Ectodermal cell (in vitro differentiated cells): ENCODE results near the gene PPP1CA.

Experiments
- H3K27ac ChIP-seq: 2 replicates; pipeline ENCODE4 v1.7.0; 2013; ENCODE audit warnings: mild to moderate bottlenecking, low read depth, low read length; ENCODE audit not compliant: insufficient read depth, poor library complexity, severe bottlenecking
- H3K27me3 ChIP-seq: 2 replicates; pipeline ENCODE4 v1.7.0; 2013; ENCODE audit warnings: mild to moderate bottlenecking, low read length; ENCODE audit not compliant: insufficient read depth, control insufficient read depth, poor library complexity, severe bottlenecking
- H3K36me3 ChIP-seq: one replicate; pipeline ENCODE4 v1.7.0; 2013; ENCODE audit warnings: low read length; ENCODE audit not compliant: control insufficient read depth, insufficient read depth
- H3K4me1 ChIP-seq: one replicate; pipeline ENCODE4 v1.7.0; 2013; ENCODE audit warnings: low read length; ENCODE audit not compliant: control insufficient read depth, insufficient read depth
- H3K4me3 ChIP-seq: 2 replicates; pipeline ENCODE4 v1.7.0; 2013; ENCODE audit warnings: low read depth, low read length, control low read depth; ENCODE audit not compliant: insufficient read depth
- H3K9me3 ChIP-seq: 2 replicates; pipeline ENCODE4 v1.7.0; 2013; ENCODE audit warnings: mild to moderate bottlenecking, low read length, moderate library complexity; ENCODE audit not compliant: control insufficient read depth
- WGBS, 2 experiments: methylation state at CpG; one replicate each; pipeline ENCODE4 v1.1.7; 2013; ENCODE audit warnings: missing lambda C conversion rate in 2 of 2; 5-methylcytosine and 5-hydroxymethylcytosine counted together

Gene PPP1CA

DNA sequence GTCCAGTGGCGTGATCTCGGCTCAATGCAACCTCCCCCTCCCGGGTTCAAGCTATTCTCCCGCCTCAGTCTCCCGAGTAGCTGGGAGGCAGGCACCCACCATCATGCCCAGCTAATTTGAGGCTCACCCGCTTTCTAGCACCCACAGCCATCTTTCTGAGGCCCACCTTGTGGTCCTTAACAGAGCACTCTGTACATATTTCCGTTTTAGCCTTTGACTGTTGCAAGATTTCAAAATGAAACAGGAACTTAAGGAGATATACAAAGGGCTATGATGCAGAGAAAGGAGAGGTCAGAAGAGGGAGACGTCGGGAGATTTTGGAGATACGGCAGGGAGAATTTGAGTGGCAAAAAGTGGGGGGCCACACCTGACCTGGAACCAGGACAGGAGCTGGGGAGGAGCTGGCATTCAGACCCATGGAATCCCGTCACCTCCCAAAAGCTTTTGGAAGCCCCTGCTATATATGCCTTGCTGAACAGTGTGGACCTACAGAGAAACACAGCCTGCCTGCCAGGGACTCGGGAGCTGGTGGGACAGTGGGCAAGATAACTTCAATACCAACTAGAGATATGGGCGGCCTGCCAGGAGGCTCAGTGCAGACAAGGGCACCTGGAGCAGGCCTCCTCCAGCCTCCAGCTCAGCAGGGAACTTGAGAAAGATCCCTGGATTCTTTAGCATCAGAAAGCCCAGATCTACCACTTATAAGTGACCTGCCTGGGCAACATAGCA is 20.2 kb downstream of the PPP1CA start:
- no peaks in the 10 kb centered on the region for H3K9me3 ChIP-seq
- no peaks in the 10 kb centered on the region for H3K36me3 ChIP-seq
- H3K27me3 ChIP-seq = peaks cover 28% of the 10 kb centered on the region
- WGBS, 2 experiments = 91% methylated on average over 13 of the region's 13 CpGs
- H3K27ac ChIP-seq = no peak overlapping the region
- H3K4me1 ChIP-seq = peaks cover 14% of the 10 kb centered on the region
- no peak overlapping the region for H3K4me3 ChIP-seq

DNA sequence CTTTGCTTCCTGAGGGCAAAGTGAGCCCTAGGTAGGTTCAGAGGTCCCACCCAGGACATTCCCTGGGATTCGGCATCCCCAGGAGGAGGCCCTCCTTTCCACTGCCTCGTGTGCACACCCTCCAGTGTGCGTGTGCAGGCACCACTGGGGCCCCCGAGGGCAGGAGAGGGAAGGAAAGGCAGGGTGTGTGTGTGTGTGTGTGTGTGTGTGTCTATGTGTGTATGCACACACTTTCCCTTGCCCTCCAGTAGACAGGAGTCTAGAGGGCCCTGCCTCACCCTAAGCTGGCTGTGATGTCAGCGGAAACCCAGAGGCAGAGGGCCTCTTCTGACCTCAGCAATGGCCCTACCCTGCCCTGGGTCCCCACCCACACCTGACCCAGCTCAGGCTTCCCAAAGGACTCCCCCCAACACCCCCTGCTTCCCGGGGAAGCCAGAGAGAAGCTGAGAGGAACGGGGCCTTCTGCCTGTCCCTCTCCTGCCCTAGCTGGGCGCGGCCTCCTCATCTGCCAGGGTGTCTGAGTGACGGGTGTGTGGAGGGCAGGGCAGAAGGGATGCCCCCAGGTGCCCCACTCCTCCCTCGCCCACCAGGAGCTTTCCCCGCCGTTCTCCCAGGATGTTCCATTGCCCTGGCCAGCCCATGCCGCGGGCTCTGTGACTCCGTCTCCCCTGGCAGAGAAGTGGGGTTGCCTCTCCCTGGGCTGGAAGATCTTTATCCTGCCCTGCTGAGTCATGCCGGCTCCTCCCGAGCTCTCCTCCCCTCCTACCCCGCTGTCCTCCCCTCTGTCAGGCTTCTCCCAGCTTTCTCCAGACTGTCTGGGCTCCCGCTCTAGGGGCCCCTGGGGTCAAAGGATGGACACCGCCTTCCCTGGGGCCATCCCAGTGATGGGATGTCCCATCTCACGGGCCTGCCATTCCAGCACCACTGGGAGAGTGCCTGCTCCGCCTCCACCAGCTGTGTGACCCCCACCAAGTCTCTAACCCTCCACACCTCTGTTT is 22.3 kb downstream of the PPP1CA start:
- Histone ChIP-seq H3K36me3 (no peaks in the 10 kb centered on the region), H3K27ac (no peak overlapping the region)
- 76 to 78% methylated on average over 23 of the region's 23 CpGs for WGBS, 2 experiments

DNA sequence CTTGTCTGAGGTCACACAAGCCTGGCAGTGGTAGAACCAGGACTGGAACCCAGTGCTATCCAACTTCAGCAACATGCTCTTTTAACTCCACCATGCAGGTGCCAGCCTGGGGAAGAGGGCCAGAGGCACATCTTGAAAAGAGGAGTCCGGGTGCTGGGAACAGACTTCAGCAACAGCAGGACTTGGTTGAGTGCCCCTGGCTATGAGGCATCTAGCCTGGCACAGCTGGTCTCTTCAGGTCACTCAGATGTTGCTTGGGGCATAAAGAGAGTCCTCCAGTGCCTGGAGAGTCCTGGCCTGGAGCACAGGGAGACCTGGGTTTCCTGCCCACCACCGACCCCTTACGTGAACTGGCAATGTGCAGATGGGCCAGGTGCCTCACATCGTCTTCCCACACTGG is 23.1 kb downstream of the PPP1CA start:
- Histone ChIP-seq H3K4me1 (peaks cover 37% of the 10 kb centered on the region), H3K27ac (no peak overlapping the region), H3K4me3 (no peak overlapping the region), H3K27me3 (peaks cover 43% of the 10 kb centered on the region), H3K36me3 (no peaks in the 10 kb centered on the region), H3K9me3 (no peaks in the 10 kb centered on the region)
- WGBS, 2 experiments = 94 to 98% methylated on average over 4 of the region's 4 CpGs

More for the DNA sequence above, 22.3 kb downstream of the PPP1CA start:
- no peak overlapping the region for H3K4me3 ChIP-seq
- no peaks in the 10 kb centered on the region for H3K9me3 ChIP-seq
- H3K4me1 ChIP-seq = peaks cover 31% of the 10 kb centered on the region
- peaks cover 36% of the 10 kb centered on the region for H3K27me3 ChIP-seq

DNA sequence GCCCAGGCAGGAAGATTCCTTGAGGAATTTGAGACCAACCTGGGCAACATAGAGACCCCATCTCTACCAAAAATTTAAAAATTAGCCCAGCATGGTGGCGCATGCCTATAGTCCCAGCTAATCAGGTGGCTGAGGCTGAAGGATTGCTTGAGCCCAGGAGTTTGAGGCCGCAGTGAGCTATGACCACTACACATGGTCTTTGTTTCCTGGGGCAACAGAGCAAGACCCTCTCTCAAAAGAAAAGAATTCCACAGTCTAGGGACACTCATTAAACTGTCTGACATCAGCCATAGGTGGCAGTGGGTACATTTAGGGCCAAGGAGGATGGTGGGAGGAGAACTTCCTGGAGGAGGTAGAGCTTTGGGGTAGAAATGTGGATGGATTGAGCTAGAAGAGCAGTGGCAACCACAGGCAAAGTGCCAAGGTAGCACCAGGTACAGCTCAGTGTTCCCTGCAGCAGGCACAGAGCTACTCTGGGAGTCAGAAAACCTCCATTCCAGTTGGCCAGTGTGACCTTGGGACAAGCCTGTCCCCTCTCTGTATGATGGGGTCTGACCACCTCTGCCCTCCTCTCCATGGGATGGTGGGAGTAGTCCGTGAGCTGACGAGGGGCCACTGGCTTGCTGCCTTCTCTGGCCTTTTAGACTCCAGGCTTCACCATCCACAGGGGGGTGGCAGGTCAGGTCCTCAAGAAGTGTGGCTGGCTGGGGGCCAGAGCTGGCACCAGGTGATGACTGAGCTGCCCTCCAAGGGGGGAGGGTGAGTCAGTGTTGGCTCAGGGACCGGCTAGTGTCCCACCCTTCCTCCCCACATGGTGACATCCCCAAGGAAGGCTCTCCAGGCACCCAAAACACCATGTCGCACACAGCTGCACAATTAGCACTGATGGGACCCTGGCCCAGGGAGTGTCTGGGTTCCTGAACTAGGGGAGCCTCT is 24.5 kb downstream of the PPP1CA start:
- WGBS, 2 experiments = 87 to 93% methylated on average over 6 of the region's 6 CpGs
- no peaks in the 10 kb centered on the region for H3K36me3 ChIP-seq
- H3K27me3 ChIP-seq = peaks cover 55% of the 10 kb centered on the region
- H3K4me3 ChIP-seq = no peak overlapping the region
- H3K4me1 ChIP-seq = peaks cover 38% of the 10 kb centered on the region
- H3K27ac ChIP-seq = no peak overlapping the region
- no peaks in the 10 kb centered on the region for H3K9me3 ChIP-seq

DNA sequence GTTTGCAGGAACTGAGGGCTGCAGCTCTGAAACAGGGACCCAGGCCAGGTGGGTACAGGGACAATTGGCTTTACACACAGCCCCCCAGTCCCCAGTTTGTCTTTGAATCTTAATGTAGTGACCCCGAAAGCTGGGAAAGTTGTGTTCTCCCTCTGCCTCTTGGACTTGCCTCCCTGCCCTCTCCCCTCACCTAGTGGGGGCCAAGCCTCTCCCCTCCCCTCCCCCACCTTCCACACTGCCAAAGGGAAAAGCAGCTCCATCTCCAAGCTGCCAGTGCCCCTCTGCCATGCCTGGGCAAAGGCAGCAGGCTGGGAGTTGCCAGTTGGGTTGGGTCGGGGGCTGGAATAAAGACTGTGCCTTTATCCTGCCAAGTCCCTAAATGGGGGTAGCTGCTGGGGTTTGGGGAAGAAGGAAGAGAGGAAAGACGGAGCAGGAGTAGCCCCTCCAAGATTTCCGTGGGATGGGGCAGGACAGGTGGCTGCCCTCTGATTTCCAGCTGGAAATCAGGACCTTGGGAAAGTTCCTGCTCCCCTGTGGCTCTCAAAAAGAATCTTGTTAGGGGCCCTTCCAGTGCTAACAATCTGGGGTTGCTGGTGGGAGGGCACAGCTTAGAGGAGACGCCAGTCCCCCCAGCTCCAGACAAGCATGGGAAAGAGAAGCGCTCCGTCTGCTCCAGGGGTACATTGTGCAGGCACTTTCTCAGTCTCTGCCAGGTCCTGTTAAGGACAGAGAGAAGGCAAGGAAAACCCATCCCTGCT is 25.4 kb downstream of the PPP1CA start:
- WGBS, 2 experiments = 31 to 41% methylated on average over 7 of the region's 7 CpGs
- Histone ChIP-seq H3K4me1 (peaks cover 46% of the 10 kb centered on the region), H3K36me3 (no peaks in the 10 kb centered on the region), H3K27me3 (peaks cover 63% of the 10 kb centered on the region), H3K9me3 (no peaks in the 10 kb centered on the region), H3K27ac (no peak overlapping the region), H3K4me3 (no peak overlapping the region)

DNA sequence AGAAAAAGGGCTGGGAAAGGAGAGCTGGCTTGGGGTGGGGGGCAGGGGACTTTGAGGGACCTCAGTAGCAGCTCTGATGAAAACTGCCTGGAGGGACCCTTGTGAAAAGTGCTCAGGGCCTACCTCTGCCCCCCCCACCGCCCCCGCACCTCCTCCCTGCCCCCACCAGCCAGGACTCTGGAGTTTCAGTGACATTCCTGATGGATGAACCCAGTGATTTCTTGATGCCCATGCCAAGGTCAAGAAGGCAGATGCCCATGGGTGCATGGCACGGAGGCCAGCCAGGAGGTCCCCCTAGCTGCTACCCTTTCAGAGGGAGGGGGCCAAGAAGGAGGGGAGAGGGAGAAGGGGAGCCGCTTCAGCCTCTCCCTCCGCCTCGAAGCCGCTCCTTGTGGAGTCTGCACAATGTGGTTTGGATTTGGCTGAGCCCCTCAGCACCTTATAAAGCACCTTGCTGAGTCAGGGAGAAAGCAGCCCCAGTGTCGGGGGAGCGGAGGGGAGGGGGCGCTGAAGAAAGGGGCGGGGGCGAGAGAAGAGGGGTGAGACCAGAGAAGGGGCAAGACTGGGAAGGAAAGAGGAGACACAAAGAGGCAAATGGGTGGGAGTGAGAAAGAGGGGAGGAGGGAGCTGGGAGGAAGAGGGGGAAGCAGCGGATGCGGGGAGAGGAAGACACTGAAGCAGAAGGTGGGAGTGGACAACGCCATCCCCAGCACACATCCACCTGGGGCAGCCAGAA is 26.2 kb downstream of the PPP1CA start:
- no peaks in the 10 kb centered on the region for H3K36me3 ChIP-seq
- no peak overlapping the region for H3K4me3 ChIP-seq
- H3K27ac ChIP-seq = no peak overlapping the region
- WGBS, 2 experiments = 3 to 5% methylated on average over 15 of the region's 15 CpGs
- H3K4me1 ChIP-seq = peaks cover 54% of the 10 kb centered on the region
- H3K9me3 ChIP-seq = no peaks in the 10 kb centered on the region
- H3K27me3 ChIP-seq = peaks cover 68% of the 10 kb centered on the region

DNA sequence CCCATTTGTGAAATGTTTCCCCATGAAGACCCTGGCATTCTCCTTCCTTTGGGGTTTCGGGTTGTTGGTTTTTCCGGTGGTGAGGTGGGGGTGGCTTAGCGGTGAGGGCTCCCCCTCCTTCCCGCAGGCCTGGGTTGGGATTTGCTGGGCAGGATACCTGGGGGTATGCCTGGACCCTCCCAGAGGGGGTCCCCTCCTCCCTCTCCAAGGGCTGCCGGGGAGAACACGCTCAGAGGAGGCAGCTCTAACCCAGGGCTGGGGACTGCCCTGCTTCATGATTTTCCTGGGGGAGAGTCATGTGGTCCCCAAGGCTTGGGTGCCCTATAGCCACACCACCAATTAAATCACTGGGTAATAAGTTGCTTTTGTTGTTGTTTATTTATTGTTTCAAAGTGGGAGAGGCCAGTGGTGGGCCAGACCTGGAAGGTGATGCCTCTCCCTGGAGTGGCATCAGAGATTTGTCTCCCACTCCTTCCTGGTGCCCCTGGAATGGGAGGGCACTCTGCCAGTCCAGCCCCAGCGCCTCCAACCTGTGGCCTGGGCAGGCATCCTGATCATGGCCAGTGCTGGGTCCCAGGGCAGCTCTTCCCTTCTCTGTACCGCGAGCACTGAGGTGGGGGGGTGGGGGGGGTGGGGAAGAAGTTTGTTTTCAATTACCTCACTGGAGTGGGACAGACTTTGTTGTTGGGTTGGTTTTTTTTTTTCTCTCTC is 26.9 kb downstream of the PPP1CA start:
- WGBS, 2 experiments = 10 to 11% methylated on average over 7 of the region's 9 CpGs
- Histone ChIP-seq H3K9me3 (no peaks in the 10 kb centered on the region), H3K4me1 (peaks cover 57% of the 10 kb centered on the region), H3K27me3 (peaks cover 73% of the 10 kb centered on the region), H3K36me3 (no peaks in the 10 kb centered on the region), H3K4me3 (peak overlapping the region; percentile 47), H3K27ac (no peak overlapping the region)

DNA sequence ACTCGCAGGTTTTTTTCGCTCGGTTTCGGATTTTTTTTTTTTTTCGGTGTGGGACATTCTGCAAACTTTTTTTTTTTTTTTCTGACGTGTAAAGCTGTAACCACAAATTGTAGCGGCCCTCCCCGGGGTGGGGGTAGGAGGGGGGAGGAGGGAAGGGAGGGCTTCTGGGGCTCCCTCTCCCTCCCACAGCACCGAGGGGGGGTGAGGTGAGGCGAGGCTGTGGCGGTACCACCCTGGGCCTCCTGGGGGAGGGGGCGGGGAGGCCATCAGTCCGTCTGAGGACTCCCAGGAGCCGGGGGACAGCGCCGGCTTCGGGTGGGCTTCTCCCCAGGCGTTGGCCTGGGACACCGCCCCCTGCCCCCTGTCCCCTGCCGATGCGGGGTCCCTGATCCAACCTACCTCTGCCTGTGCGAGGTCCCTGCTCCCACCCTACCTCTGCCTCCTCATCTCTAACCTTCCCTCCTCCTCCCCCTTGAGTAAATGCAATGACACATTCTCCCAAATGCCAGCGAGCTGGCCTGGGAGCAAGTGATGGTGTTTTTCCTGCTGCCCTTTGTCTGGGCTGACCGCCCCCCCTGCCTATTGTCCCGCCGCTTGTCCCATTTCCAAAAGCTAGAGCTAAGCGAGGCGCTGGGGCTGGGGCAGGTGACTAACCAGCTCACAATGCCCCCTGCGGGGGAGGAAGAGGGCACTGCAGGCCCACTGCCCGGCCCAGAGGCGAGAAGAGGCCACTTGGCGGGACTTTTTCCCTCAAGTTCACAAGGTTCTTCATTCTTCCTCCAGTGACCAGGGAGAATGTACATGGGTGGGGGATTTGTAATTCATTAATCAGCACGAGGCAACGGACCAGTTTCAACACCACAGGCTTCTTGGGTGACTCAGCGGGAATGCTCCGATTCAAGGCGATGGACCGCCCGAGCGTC is 27.7 kb downstream of the PPP1CA start:
- Histone ChIP-seq H3K27ac (no peak overlapping the region), H3K4me1 (peaks cover 50% of the 10 kb centered on the region), H3K9me3 (no peaks in the 10 kb centered on the region), H3K4me3 (peak overlapping the region; percentile 47), H3K27me3 (peaks cover 82% of the 10 kb centered on the region), H3K36me3 (no peaks in the 10 kb centered on the region)
- WGBS, 2 experiments = 1% methylated on average over 36 to 39 of the region's 40 CpGs
